SK-N-SH treated with all-trans-retinoic acid at 6 μM for 48 hours (cell line): ENCODE data around the gene COA5.

Experiments
- ESRRG ChIP-seq: fragments of 250-450 bp; sonication (Bioruptor Pico); IDR thresholded peaks from 2 replicates; pipeline ENCODE4 v1.6.1; 2021; ENCODE audit warnings: mild to moderate bottlenecking
- OSR1 ChIP-seq: fragments of 250-450 bp; sonication (Bioruptor Pico); IDR thresholded peaks from 2 replicates; pipeline ENCODE4 v1.8.0; 2022; ENCODE audit warnings: moderate library complexity, mild to moderate bottlenecking, inconsistent platforms
- POU6F1 ChIP-seq: fragments of 250-450 bp; sonication (Bioruptor Pico); IDR thresholded peaks from 2 replicates; pipeline ENCODE4 v1.8.0; 2021; ENCODE audit warnings: low read depth, mild to moderate bottlenecking, moderate library complexity, borderline replicate concordance
- SNAI2 ChIP-seq: fragments of 250-450 bp; sonication (Bioruptor Pico); IDR thresholded peaks from 2 replicates; pipeline ENCODE4 v1.5.0; 2020; ENCODE audit warnings: mild to moderate bottlenecking, moderate library complexity
- TCF4 ChIP-seq: fragments of 250-450 bp; sonication (Bioruptor Pico); IDR thresholded peaks from 2 replicates; pipeline ENCODE4 v1.8.0; 2021; ENCODE audit warnings: mild to moderate bottlenecking, moderate library complexity, borderline replicate concordance
- TSHZ2 ChIP-seq: fragments of 250-450 bp; sonication (Bioruptor Pico); IDR thresholded peaks from 2 replicates; pipeline ENCODE4 v1.5.0; 2020; ENCODE audit warnings: mild to moderate bottlenecking, moderate library complexity
- ZFP30 ChIP-seq: fragments of 450-650 bp; formaldehyde crosslinking; IDR thresholded peaks from 2 replicates; pipeline ENCODE4 v1.5.0; 2022; ENCODE audit warnings: mild to moderate bottlenecking, moderate library complexity

GRCh38 chr2:98608962-98609604, 771 bp upstream of the COA5 start:
- no peak for TF ChIP-seq SNAI2 (CRISPR knock-in tag)
- TF ChIP-seq TSHZ2 (CRISPR knock-in tag), result no peak
- TF ChIP-seq ESRRG, result no peak
- TF ChIP-seq ZFP30, result no peak
- TF ChIP-seq TCF4, result no peak
- no peak for TF ChIP-seq OSR1 (CRISPR knock-in tag)
- TF ChIP-seq POU6F1 (CRISPR knock-in tag), result no peak
